A549 treated with RU486 at 1 μM for 4 hours (cell line): ENCODE data around the gene GRB7. TPM values are rescaled to one million over a fixed set of nuclear protein-coding genes. Genes with fewer than 3 reads are reported as not detected.

Experiments used
- total RNA-seq: library from RNA; stranded (reverse); fragments of 200-300 nt; extraction: Qiagen RNA extraction; gene quantifications from 5 replicates; pipeline ENCODE4 v1.2.3, GENCODE V29; 2022; ENCODE audit warnings: low read depth

GRB7 gene
- total RNA-seq: 2.8 to 7.3 TPM (median 4.8 TPM) in 5 replicates

GRCh38 chr17:39737760-39738567 lies at the start of gene GRB7:
GRB7 (plus strand) TSS chr17:39737938; CDS start chr17:39742302, 4,364 bp downstream.

GRCh38 chr17:39699818-39700147 lies 38.0 kb upstream of the GRB7 start, which contains the start of gene ERBB2:
ERBB2 (plus strand) TSS chr17:39700064; CDS start chr17:39700239, 175 bp downstream.

GRCh38 chr17:39730095-39730921 lies 7.4 kb upstream of the GRB7 start, which contains the start of gene MIEN1:
MIEN1 (minus strand) TSS chr17:39730532; CDS start chr17:39730495, 37 bp downstream.

Other genes with a start within 250 kb of the GRB7 start
- gene NEUROD2, start 130.0 kb upstream of the GRB7 start, total RNA-seq: not detected in 5 replicates
- 0.13 TPM in 1 of 5 replicates, not detected in the others for gene PPP1R1B, start 111.0 kb upstream of the GRB7 start, total RNA-seq
- 40.5 to 62.3 TPM (median 55.7 TPM) in 5 replicates for gene STARD3, start 100.8 kb upstream of the GRB7 start, total RNA-seq
- gene TCAP, start 72.6 kb upstream of the GRB7 start, total RNA-seq: 0.54 to 1.0 TPM (median 0.92 TPM) in 5 replicates
- gene PNMT, start 69.5 kb upstream of the GRB7 start, total RNA-seq: not detected in 5 replicates
- gene PGAP3, start 49.9 kb upstream of the GRB7 start, total RNA-seq: 6.4 to 8.5 TPM (median 8.1 TPM) in 5 replicates
- gene ERBB2, start 37.9 kb upstream of the GRB7 start, total RNA-seq: 27.5 to 36.2 TPM (median 30.1 TPM) in 5 replicates
- gene MIEN1, start 7.4 kb upstream of the GRB7 start, total RNA-seq: 90.7 to 109 TPM (median 94.1 TPM) in 5 replicates
- not detected in 5 replicates for gene IKZF3, start 126.4 kb downstream of the GRB7 start, total RNA-seq
- gene ZPBP2, start 130.3 kb downstream of the GRB7 start, total RNA-seq: not detected in 5 replicates
- 1.7 to 2.9 TPM (median 2.3 TPM) in 5 replicates for gene GSDMB, start 180.7 kb downstream of the GRB7 start, total RNA-seq
- 33.9 to 47.8 TPM (median 44.0 TPM) in 5 replicates for gene ORMDL3, start 189.7 kb downstream of the GRB7 start, total RNA-seq
- not detected in 5 replicates for gene LRRC3C, start 189.8 kb downstream of the GRB7 start, total RNA-seq
- gene GSDMA, start 225.1 kb downstream of the GRB7 start, total RNA-seq: not detected in 5 replicates
- gene PSMD3, start 242.9 kb downstream of the GRB7 start, total RNA-seq: 149 to 180 TPM (median 173 TPM) in 5 replicates